Glutamatergic neuron (in vitro differentiated cells): ENCODE data around the gene CSF3. TPM values are rescaled to one million over a fixed set of nuclear protein-coding genes. Genes with fewer than 3 reads are reported as not detected.
A peak's percentile ranks its signal among the peaks of the same experiment; 100 is the strongest.

Source experiments
- DNase-seq: peaks from one replicate; pipeline ENCODE4 v3.0.0; 2022
- H3K27ac Mint-ChIP-seq: one replicate; pipeline ENCODE4 v1.8.0; 2020; ENCODE audit warnings: mild to moderate bottlenecking, mixed read lengths, inconsistent platforms; ENCODE audit not compliant: unreplicated experiment
- H3K27me3 Mint-ChIP-seq: one replicate; pipeline ENCODE4 v1.8.0; 2020; ENCODE audit warnings: mild to moderate bottlenecking, moderate library complexity, mixed read lengths, inconsistent platforms; ENCODE audit not compliant: unreplicated experiment
- H3K36me3 Mint-ChIP-seq: one replicate; pipeline ENCODE4 v1.8.0; 2020; ENCODE audit warnings: mild to moderate bottlenecking, mixed read lengths, inconsistent platforms; ENCODE audit not compliant: unreplicated experiment
- H3K4me1 Mint-ChIP-seq: one replicate; pipeline ENCODE4 v1.8.0; 2020; ENCODE audit warnings: mild to moderate bottlenecking, low read depth, mixed read lengths, inconsistent platforms; ENCODE audit not compliant: unreplicated experiment
- H3K4me3 Mint-ChIP-seq: one replicate; pipeline ENCODE4 v1.8.0; 2020; ENCODE audit warnings: mild to moderate bottlenecking, mixed read lengths, inconsistent platforms; ENCODE audit not compliant: unreplicated experiment
- H3K9me3 Mint-ChIP-seq: one replicate; pipeline ENCODE4 v1.8.0; 2020; ENCODE audit warnings: mild to moderate bottlenecking, moderate library complexity, mixed read lengths, inconsistent platforms; ENCODE audit not compliant: unreplicated experiment
- total RNA-seq: library from RNA; stranded (reverse); fragmentation: NEBNext Ultra II Directional; extraction: Animal tissue kit (Norgen Biotek cat#: 25700); gene quantifications from one replicate; pipeline ENCODE4 v1.2.1, GENCODE V29; 2021; ENCODE audit not compliant: unreplicated experiment
- TF ChIP-seq, protein P1 (sequence below): fragments of 200-600 bp; sonication (generic); IDR thresholded peaks from one replicate; pipeline ENCODE4 v1.5.0; 2021; ENCODE audit not compliant: partially characterized antibody, unreplicated experiment

CSF3 gene
- total RNA-seq, 1 donor from 2014 or later = not detected

GRCh38 chr17:39979016-39979670 is 36.1 kb upstream of the CSF3 start:
- TF ChIP-seq, protein P1, sequence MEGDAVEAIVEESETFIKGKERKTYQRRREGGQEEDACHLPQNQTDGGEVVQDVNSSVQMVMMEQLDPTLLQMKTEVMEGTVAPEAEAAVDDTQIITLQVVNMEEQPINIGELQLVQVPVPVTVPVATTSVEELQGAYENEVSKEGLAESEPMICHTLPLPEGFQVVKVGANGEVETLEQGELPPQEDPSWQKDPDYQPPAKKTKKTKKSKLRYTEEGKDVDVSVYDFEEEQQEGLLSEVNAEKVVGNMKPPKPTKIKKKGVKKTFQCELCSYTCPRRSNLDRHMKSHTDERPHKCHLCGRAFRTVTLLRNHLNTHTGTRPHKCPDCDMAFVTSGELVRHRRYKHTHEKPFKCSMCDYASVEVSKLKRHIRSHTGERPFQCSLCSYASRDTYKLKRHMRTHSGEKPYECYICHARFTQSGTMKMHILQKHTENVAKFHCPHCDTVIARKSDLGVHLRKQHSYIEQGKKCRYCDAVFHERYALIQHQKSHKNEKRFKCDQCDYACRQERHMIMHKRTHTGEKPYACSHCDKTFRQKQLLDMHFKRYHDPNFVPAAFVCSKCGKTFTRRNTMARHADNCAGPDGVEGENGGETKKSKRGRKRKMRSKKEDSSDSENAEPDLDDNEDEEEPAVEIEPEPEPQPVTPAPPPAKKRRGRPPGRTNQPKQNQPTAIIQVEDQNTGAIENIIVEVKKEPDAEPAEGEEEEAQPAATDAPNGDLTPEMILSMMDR = no peak
- H3K4me3 Mint-ChIP-seq = peak overlapping the region; percentile 94

DNA sequence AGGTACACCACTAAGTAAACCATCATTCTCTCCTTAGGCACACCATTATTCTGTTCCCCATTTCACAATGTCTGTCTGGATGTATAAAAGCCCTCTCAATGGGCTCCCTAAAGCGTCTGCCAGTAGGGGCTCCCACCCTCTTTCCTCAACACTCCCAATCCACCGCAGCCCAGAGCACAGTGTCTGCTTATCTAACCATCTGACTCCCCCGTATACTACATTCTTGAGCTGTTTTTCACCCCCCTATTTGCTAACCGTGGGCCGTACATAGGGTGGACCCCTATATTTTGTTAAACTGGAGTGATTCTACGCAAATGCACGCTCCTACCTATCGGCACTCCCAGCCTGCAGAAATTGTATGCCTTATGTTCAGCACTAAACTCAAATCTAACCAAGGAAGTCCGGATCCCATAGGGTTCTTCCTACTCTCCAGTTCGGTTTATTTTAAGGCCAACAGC is 35.3 kb upstream of the CSF3 start:
- no peaks in the 10 kb centered on the region for H3K36me3 Mint-ChIP-seq
- H3K4me1 Mint-ChIP-seq = peaks cover 12% of the 10 kb centered on the region
- peak; percentile 29 for DNase-seq
- H3K9me3 Mint-ChIP-seq = peaks cover 2% of the 10 kb centered on the region
- TF ChIP-seq, protein P1 = no peak
- peak overlapping the region; percentile 89 for H3K27ac Mint-ChIP-seq
- H3K27me3 Mint-ChIP-seq = peaks cover 11% of the 10 kb centered on the region
- peak overlapping the region; percentile 94 for H3K4me3 Mint-ChIP-seq

More at GRCh38 chr17:39979016-39979670, 36.1 kb upstream of the CSF3 start:
- H3K27me3 Mint-ChIP-seq = peaks cover 11% of the 10 kb centered on the region
- no peaks in the 10 kb centered on the region for H3K36me3 Mint-ChIP-seq
- no peak for DNase-seq
- peaks cover 2% of the 10 kb centered on the region for H3K9me3 Mint-ChIP-seq
- H3K4me1 Mint-ChIP-seq = peaks cover 12% of the 10 kb centered on the region
- H3K27ac Mint-ChIP-seq = no peak overlapping the region

DNA sequence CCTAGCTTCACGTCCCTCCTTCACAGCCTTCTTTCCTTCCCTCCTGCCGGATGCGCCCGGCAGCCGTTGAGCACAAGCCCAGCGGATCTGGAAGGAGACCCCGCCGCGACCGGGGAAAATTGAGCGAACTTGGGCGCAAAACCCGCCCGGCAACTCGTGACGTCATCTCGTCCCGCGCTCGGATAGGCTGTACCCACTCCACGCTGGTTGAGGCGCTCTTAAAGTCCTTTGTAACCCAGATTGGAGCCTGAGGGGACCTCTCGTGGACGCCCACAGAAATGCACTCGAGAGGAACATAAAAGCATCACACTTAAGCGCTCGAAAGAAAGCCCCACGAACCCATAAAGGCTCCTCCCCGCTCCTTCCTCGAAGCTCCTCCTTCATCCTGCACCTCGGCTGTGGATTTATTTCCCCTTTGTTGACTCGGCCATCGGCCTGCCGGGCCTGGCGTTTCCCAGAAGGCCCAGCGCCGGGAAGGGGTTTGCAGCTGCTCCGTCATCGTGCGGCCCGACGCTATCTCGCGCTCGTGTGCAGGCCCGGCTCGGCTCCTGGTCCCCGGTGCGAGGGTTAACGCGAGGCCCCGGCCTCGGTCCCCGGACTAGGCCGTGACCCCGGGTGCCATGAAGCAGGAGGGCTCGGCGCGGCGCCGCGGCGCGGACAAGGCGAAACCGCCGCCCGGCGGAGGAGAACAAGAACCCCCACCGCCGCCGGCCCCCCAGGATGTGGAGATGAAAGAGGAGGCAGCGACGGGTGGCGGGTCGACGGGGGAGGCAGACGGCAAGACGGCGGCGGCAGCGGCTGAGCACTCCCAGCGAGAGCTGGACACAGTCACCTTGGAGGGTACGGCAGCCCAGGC is 34.7 kb upstream of the CSF3 start, which contains the start of gene PSMD3:
PSMD3 (plus strand) TSS at position 457 of the 856 bp plus-strand sequence; CDS start at position 621, 164 bp downstream.
- H3K27me3 Mint-ChIP-seq = peaks cover 11% of the 10 kb centered on the region
- H3K4me1 Mint-ChIP-seq = peaks cover 11% of the 10 kb centered on the region
- H3K27ac Mint-ChIP-seq = peak within 1 kb of the TSS; percentile 91
- TF ChIP-seq, protein P1 = peak; percentile 73
- DNase-seq = peak; percentile 99
- no peaks in the 10 kb centered on the region for H3K36me3 Mint-ChIP-seq
- peak within 1 kb of the TSS; percentile 94 for H3K4me3 Mint-ChIP-seq
- H3K9me3 Mint-ChIP-seq = peaks cover 2% of the 10 kb centered on the region

- Mint-ChIP-seq H3K27me3 (peaks cover 11% of the 10 kb centered on the region), H3K4me3 (peak overlapping the region; percentile 94)
- no peak for DNase-seq
Measured at GRCh38 chr17:39981207-39981741, 34.0 kb upstream of the CSF3 start.

More at GRCh38 chr17:39981207-39981741, 34.0 kb upstream of the CSF3 start:
- no peaks in the 10 kb centered on the region for H3K36me3 Mint-ChIP-seq
- TF ChIP-seq, protein P1 = no peak
- H3K4me1 Mint-ChIP-seq = peaks cover 8% of the 10 kb centered on the region
- H3K27ac Mint-ChIP-seq = peak overlapping the region; percentile 91
- peaks cover 2% of the 10 kb centered on the region for H3K9me3 Mint-ChIP-seq
